Activated naive CD4-positive, alpha-beta T cell treated with anti-CD3 and anti-CD28 coated beads for 36 hours (primary cell): ENCODE data around the gene PRUNE2. TPM values are rescaled to one million over a fixed set of nuclear protein-coding genes. Genes with fewer than 3 reads are reported as not detected.

Experiments
- CTCF ChIA-PET: fragments of 350-600 bp; sonication (Branson Sonifier 250); formaldehyde crosslinking; loops from one replicate; lab custom pipeline; 2021; ENCODE audit warnings: antibody characterized with exemption; lab: Charles Lee
- DNase-seq: peaks from one replicate; pipeline ENCODE4 v3.0.0-alpha.2; 2020
- H3K27ac Mint-ChIP-seq: one replicate; pipeline ENCODE4 v1.8.0; 2021; ENCODE audit warnings: mild to moderate bottlenecking, mixed read lengths
- H3K27me3 Mint-ChIP-seq: one replicate; pipeline ENCODE4 v1.8.0; 2021; ENCODE audit warnings: low read depth, mixed read lengths
- H3K36me3 Mint-ChIP-seq: one replicate; pipeline ENCODE4 v1.8.0; 2021; ENCODE audit warnings: low read depth, mixed read lengths
- H3K4me1 Mint-ChIP-seq: one replicate; pipeline ENCODE4 v1.8.0; 2021; ENCODE audit warnings: low read depth, mixed read lengths
- H3K4me3 Mint-ChIP-seq: one replicate; pipeline ENCODE4 v1.8.0; 2021; ENCODE audit warnings: mild to moderate bottlenecking, moderate library complexity, mixed read lengths
- H3K9me3 Mint-ChIP-seq: one replicate; pipeline ENCODE4 v1.8.0; 2021; ENCODE audit warnings: mixed read lengths
- intact Hi-C: fragments of 100-400 bp; cut with micrococcal nuclease; formaldehyde crosslinking; loops from one replicate; pipeline ENCODE4 v1.15.1; 2023
- total RNA-seq, 2 experiments: library from RNA; stranded (reverse); gene quantifications; one replicate each; pipeline ENCODE4 v1.2.3, GENCODE V29; 2021

PRUNE2 gene
- total RNA-seq, 2 experiments from 2014 or later, result 0.38 TPM; not detected in 1

GRCh38 chr9:76808636-76809035 lies 97.3 kb downstream of the PRUNE2 start:
- Mint-ChIP-seq H3K27me3 (peaks cover 16% of the 10 kb centered on the region), H3K9me3 (no peaks in the 10 kb centered on the region), H3K4me1 (no peaks in the 10 kb centered on the region), H3K27ac (no peak overlapping the region), H3K36me3 (no peaks in the 10 kb centered on the region), H3K4me3 (no peak overlapping the region)
- intact Hi-C loops, result no loop called here
- CTCF ChIA-PET, result interaction anchor here (0.8 kb wide), 1 partner anchor 342 kb away, joined by 4 read pairs; no protein-coding TSS in a partner anchor
- no peak for DNase-seq

GRCh38 chr9:76803762-76804161 lies 102.2 kb downstream of the PRUNE2 start:
- H3K27ac Mint-ChIP-seq, result no peak overlapping the region
- no peak for DNase-seq
- H3K27me3 Mint-ChIP-seq, result peaks cover 7% of the 10 kb centered on the region
- no peaks in the 10 kb centered on the region for H3K4me1 Mint-ChIP-seq
- H3K9me3 Mint-ChIP-seq, result no peaks in the 10 kb centered on the region
- H3K4me3 Mint-ChIP-seq, result no peak overlapping the region
- intact Hi-C loops, result no loop called here
- H3K36me3 Mint-ChIP-seq, result no peaks in the 10 kb centered on the region
- CTCF ChIA-PET, result no interaction called here

GRCh38 chr9:76803083-76803482 lies 102.8 kb downstream of the PRUNE2 start:
- Mint-ChIP-seq H3K36me3 (no peaks in the 10 kb centered on the region), H3K4me1 (no peaks in the 10 kb centered on the region), H3K27me3 (peaks cover 2% of the 10 kb centered on the region), H3K27ac (no peak overlapping the region), H3K4me3 (no peak overlapping the region), H3K9me3 (no peaks in the 10 kb centered on the region)
- CTCF ChIA-PET, result no interaction called here
- DNase-seq, result no peak
- intact Hi-C loops, result no loop called here

GRCh38 chr9:76800901-76801300 lies 105.0 kb downstream of the PRUNE2 start:
- Mint-ChIP-seq H3K27ac (no peak overlapping the region), H3K27me3 (peaks cover 2% of the 10 kb centered on the region), H3K4me3 (no peak overlapping the region), H3K4me1 (no peaks in the 10 kb centered on the region), H3K36me3 (no peaks in the 10 kb centered on the region), H3K9me3 (no peaks in the 10 kb centered on the region)
- no peak for DNase-seq
- CTCF ChIA-PET, result no interaction called here
- intact Hi-C loops, result no loop called here

GRCh38 chr9:76799473-76799872 lies 106.4 kb downstream of the PRUNE2 start:
- no peak overlapping the region for H3K4me3 Mint-ChIP-seq
- intact Hi-C loops, result no loop called here
- no peaks in the 10 kb centered on the region for H3K36me3 Mint-ChIP-seq
- H3K27ac Mint-ChIP-seq, result no peak overlapping the region
- no peaks in the 10 kb centered on the region for H3K9me3 Mint-ChIP-seq
- no peaks in the 10 kb centered on the region for H3K4me1 Mint-ChIP-seq
- no peaks in the 10 kb centered on the region for H3K27me3 Mint-ChIP-seq
- no peak for DNase-seq
- CTCF ChIA-PET, result no interaction called here

DNA sequence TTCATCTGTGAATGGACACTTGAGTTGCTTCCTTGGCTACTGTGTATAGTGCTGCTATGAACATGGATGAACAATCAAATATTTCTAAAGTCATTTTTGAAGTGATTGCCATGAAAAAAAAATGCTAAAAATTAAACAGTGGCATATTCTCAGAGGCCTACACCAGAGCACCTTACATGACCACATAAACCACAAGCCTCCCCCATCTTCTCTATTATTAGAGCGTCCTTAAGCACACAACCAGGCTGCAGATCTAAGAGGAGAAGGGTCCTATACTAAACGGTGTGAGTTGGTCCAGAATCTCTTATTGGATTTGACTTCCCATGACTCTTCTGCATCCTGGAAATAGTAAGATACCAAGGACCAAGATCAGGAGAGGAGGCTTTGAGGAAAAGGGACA lies 107.4 kb downstream of the PRUNE2 start:
- DNase-seq, result no peak
- Mint-ChIP-seq H3K27me3 (no peaks in the 10 kb centered on the region), H3K4me3 (no peak overlapping the region), H3K4me1 (no peaks in the 10 kb centered on the region), H3K27ac (no peak overlapping the region), H3K36me3 (no peaks in the 10 kb centered on the region), H3K9me3 (no peaks in the 10 kb centered on the region)
- intact Hi-C loops, result no loop called here
- CTCF ChIA-PET, result no interaction called here

DNA sequence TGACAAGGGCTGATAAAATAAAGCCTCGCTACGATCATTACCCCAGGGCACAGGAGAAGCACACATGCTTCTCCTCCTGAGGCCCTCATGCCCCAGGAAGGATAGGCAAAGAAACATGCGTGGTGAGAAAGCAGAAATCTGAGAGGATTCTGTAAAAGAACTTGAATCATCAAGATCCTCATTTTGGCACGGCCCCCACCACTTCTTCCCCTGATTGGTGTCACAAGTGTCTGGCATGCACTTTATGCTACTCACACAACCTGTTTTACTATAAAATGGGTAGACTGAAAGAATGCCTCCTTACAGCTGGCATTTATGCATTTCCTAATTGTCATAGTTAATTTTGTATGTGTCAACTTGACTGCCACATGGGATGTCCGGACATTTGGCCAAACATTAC lies 109.6 kb downstream of the PRUNE2 start:
- CTCF ChIA-PET, result no interaction called here
- DNase-seq, result no peak
- H3K36me3 Mint-ChIP-seq, result no peaks in the 10 kb centered on the region
- H3K27ac Mint-ChIP-seq, result no peak overlapping the region
- no peaks in the 10 kb centered on the region for H3K9me3 Mint-ChIP-seq
- no peak overlapping the region for H3K4me3 Mint-ChIP-seq
- intact Hi-C loops, result no loop called here
- no peaks in the 10 kb centered on the region for H3K27me3 Mint-ChIP-seq
- no peaks in the 10 kb centered on the region for H3K4me1 Mint-ChIP-seq

DNA sequence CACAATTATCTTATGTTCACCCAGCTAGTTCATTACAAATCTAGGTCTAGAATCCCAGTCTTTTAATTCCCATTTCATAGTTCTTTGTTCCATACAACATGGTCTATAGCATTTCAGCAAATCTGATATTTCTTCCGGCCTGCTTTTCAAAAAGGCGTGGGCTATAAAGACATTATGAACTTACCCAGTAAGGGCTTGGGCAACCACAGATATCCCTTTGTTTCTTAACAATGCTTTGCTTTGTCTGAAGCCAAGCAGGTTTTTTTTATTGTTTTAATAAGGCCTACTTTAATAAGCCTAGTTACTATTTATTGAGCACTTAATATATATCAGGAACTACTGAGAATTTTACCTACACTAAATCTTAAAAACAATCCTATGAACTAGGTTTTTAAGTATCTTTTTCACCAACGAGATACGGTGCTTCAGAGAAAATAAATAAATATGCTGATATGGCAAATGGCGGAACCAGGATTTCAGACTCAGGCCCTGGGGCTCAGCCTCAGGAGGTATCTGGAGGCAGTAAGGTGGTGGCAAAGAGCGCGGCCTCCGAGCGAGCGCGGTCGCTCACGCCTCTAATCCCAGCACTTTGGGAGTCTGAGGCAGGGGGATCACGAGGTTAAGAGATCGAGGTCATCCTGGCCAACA lies 112.0 kb downstream of the PRUNE2 start:
- Mint-ChIP-seq H3K4me1 (no peaks in the 10 kb centered on the region), H3K9me3 (no peaks in the 10 kb centered on the region), H3K36me3 (no peaks in the 10 kb centered on the region), H3K27ac (no peak overlapping the region), H3K27me3 (no peaks in the 10 kb centered on the region), H3K4me3 (no peak overlapping the region)
- DNase-seq, result no peak
- CTCF ChIA-PET, result no interaction called here
- intact Hi-C loops, result no loop called here

DNA sequence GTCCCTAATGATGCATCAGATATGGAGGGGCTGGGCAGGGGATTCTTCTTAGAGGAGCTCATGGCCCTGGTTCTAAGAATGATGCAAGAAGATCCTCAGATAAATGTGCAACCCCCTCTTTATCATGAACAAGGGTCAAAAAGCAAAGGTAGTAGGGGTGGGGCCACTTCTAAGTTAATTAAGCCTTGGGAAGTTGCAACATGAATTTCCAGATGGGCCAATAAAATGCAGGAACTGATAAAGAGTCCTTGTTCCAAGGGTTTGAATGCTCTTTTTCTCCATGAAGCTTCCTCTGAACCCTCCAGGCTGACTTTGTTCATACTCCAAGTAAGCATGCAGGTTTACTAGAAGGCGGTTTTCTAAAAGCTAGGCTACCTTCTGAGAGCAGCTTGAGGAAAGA lies 116.1 kb downstream of the PRUNE2 start:
- Mint-ChIP-seq H3K27me3 (peaks cover 5% of the 10 kb centered on the region), H3K36me3 (no peaks in the 10 kb centered on the region), H3K4me3 (no peak overlapping the region), H3K27ac (no peak overlapping the region), H3K4me1 (no peaks in the 10 kb centered on the region), H3K9me3 (no peaks in the 10 kb centered on the region)
- no peak for DNase-seq
- CTCF ChIA-PET, result no interaction called here
- intact Hi-C loops, result no loop called here

GRCh38 chr9:76787677-76788076 lies 118.2 kb downstream of the PRUNE2 start:
- Mint-ChIP-seq H3K4me1 (no peaks in the 10 kb centered on the region), H3K27me3 (peaks cover 5% of the 10 kb centered on the region), H3K4me3 (no peak overlapping the region), H3K27ac (no peak overlapping the region), H3K36me3 (no peaks in the 10 kb centered on the region), H3K9me3 (no peaks in the 10 kb centered on the region)
- CTCF ChIA-PET, result no interaction called here
- no peak for DNase-seq
- intact Hi-C loops, result no loop called here

DNA sequence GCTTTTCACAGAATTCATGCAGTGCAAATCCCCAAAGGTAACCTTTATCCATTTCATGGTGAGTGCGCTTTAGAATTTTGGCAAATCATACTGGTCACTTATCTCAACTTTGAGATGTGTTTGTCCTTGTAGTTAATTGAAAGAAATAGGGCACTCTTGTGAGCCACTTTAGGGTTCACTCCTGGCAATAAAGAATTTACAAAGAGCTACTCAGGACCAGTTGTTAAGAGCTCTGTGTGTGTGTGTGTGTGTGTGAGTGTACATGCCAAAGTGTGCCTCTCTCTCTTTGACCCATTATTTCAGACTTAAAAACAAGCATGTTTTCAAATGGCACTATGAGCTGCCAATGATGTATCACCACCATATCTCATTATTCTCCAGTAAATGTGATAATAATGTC lies 120.4 kb downstream of the PRUNE2 start:
- Mint-ChIP-seq H3K4me1 (no peaks in the 10 kb centered on the region), H3K27me3 (peaks cover 6% of the 10 kb centered on the region), H3K36me3 (no peaks in the 10 kb centered on the region), H3K27ac (no peak overlapping the region), H3K9me3 (no peaks in the 10 kb centered on the region), H3K4me3 (no peak overlapping the region)
- CTCF ChIA-PET, result no interaction called here
- no peak for DNase-seq
- intact Hi-C loops, result no loop called here

DNA sequence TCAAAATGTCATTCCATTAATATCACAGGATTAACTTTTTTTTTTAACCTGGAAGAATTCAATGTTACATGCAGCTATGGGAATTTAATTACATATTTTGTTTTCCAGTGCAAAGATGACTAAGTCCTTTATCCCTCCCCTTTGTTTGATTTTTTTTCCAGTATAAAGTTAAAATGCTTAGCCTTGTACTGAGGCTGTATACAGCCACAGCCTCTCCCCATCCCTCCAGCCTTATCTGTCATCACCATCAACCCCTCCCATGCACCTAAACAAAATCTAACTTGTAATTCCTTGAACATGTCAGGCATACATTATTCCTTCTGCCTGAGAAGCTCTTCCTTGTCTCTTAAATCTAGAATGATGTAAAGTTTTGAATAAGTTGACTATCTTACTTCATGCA lies 121.0 kb downstream of the PRUNE2 start:
- intact Hi-C loops, result no loop called here
- H3K4me1 Mint-ChIP-seq, result no peaks in the 10 kb centered on the region
- H3K27ac Mint-ChIP-seq, result no peak overlapping the region
- H3K4me3 Mint-ChIP-seq, result no peak overlapping the region
- peaks cover 6% of the 10 kb centered on the region for H3K27me3 Mint-ChIP-seq
- H3K36me3 Mint-ChIP-seq, result no peaks in the 10 kb centered on the region
- CTCF ChIA-PET, result no interaction called here
- H3K9me3 Mint-ChIP-seq, result no peaks in the 10 kb centered on the region
- no peak for DNase-seq

DNA sequence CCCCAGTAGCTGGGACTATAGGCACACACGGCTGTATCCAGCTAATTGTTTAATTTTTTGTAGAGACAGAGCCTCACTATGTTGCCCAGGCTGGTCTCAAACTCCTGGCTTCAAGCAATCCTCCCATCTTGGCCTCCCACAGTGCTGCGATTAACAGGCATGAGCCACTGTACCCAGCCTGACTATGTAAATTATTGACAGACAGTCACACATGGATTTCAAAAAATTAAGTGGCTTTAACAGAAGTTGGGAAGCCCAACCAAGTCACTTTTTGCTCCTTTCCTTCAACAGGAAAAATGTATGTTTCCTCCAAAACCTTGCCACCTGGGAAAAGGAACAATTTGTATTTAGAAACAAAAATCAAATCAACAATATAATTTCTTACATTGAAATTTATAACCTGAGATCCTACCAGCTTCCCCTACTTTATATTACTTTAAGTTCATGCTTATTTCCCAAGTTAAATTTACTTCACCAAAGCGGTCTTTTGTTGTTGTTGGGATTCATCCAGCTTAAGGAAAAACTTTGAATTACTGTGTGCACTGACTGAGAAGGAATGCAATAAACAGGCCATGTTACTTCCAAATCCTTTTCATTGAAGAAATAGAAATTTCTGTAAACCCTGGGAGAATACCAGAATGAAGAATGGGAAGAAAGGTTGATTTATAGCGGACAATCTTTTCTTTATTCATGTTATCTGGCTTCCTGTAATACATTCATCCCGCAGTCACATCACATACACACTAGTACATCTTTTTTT lies 133.0 kb downstream of the PRUNE2 start:
- DNase-seq, result no peak
- H3K4me3 Mint-ChIP-seq, result no peak overlapping the region
- H3K27me3 Mint-ChIP-seq, result no peaks in the 10 kb centered on the region
- no peaks in the 10 kb centered on the region for H3K36me3 Mint-ChIP-seq
- no peaks in the 10 kb centered on the region for H3K9me3 Mint-ChIP-seq
- H3K4me1 Mint-ChIP-seq, result no peaks in the 10 kb centered on the region
- intact Hi-C loops, result no loop called here
- CTCF ChIA-PET, result no interaction called here
- H3K27ac Mint-ChIP-seq, result no peak overlapping the region
